ENCODE measurements around the gene PERCC1.

DNA sequence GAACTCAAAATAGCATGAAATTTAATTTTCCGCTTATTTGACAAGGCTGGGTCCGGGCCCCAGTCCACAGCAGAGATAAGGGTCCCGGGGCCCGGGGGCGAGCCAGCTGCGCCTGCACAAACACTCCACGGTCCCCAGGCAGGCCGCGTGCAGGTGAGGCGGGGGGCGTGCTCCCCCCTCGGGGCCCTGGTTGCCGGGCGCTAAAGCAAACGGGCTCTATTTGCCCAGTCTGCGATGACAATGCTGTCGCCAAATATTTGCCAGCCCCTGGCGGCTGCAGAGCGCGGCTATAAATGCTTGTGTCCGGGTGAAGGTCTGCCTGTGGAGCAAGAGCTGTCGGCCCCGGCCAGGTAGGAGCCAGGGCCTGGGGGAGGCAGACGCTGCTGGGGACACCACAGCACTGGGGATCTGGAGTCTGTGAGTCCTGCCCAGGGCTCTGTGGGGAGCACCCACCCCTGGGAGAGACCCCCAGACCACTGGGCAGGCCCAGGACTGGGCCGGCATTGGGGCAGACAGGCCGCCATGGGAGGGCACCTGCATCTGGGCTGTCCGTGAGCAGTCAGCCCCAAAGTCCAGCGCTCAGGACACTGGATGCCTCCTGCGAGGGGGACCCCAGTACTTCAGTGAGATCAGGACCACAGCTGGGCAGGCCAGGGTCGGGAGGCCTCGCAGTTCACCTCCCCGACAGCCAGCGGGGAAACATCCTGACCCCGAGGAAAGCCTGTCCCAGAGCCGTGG lies at the start of gene PERCC1:
- TF ChIP-seq SMC3 (IDR thresholded peaks at IDR 0.05; ENCODE audit: low read depth, low read length), result no peak
- TF ChIP-seq RAD21 (IDR thresholded peaks at IDR 0.05; ENCODE audit: low read length), result no peak
- TF ChIP-seq, protein P1, sequence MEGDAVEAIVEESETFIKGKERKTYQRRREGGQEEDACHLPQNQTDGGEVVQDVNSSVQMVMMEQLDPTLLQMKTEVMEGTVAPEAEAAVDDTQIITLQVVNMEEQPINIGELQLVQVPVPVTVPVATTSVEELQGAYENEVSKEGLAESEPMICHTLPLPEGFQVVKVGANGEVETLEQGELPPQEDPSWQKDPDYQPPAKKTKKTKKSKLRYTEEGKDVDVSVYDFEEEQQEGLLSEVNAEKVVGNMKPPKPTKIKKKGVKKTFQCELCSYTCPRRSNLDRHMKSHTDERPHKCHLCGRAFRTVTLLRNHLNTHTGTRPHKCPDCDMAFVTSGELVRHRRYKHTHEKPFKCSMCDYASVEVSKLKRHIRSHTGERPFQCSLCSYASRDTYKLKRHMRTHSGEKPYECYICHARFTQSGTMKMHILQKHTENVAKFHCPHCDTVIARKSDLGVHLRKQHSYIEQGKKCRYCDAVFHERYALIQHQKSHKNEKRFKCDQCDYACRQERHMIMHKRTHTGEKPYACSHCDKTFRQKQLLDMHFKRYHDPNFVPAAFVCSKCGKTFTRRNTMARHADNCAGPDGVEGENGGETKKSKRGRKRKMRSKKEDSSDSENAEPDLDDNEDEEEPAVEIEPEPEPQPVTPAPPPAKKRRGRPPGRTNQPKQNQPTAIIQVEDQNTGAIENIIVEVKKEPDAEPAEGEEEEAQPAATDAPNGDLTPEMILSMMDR (conservative IDR thresholded peaks at IDR 0.05; ENCODE audit: low read depth, low read length), result no peak
- TF ChIP-seq MXI1 (IDR thresholded peaks at IDR 0.05; ENCODE audit: borderline replicate concordance, low read depth, low read length), result no peak
- TF ChIP-seq, protein P2, sequence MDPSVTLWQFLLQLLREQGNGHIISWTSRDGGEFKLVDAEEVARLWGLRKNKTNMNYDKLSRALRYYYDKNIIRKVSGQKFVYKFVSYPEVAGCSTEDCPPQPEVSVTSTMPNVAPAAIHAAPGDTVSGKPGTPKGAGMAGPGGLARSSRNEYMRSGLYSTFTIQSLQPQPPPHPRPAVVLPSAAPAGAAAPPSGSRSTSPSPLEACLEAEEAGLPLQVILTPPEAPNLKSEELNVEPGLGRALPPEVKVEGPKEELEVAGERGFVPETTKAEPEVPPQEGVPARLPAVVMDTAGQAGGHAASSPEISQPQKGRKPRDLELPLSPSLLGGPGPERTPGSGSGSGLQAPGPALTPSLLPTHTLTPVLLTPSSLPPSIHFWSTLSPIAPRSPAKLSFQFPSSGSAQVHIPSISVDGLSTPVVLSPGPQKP (IDR thresholded peaks at IDR 0.05; ENCODE audit: borderline replicate concordance, low read depth, low read length), result no peak
- TF ChIP-seq MAFK (IDR thresholded peaks at IDR 0.05; ENCODE audit: low read depth, low read length), result no peak
- no peak for TF ChIP-seq RCOR1 (IDR thresholded peaks at IDR 0.05; ENCODE audit: insufficient replicate concordance, low read length)
- TF ChIP-seq, protein P3, sequence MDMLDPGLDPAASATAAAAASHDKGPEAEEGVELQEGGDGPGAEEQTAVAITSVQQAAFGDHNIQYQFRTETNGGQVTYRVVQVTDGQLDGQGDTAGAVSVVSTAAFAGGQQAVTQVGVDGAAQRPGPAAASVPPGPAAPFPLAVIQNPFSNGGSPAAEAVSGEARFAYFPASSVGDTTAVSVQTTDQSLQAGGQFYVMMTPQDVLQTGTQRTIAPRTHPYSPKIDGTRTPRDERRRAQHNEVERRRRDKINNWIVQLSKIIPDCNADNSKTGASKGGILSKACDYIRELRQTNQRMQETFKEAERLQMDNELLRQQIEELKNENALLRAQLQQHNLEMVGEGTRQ (IDR thresholded peaks at IDR 0.05; ENCODE audit: low read depth, low read length), result no peak
- no peak for TF ChIP-seq CEBPB (IDR thresholded peaks at IDR 0.05; ENCODE audit: low read depth, low read length)
- TF ChIP-seq CHD1 (IDR thresholded peaks at IDR 0.05; ENCODE audit: low read depth, low read length), result no peak
- TF ChIP-seq POLR2A (IDR thresholded peaks at IDR 0.05; ENCODE audit: low read depth, low read length), result no peak
- TF ChIP-seq RFX5 (IDR thresholded peaks at IDR 0.05; ENCODE audit: low read depth, low read length), result no peak
- TF ChIP-seq MAZ (IDR thresholded peaks at IDR 0.05; ENCODE audit: borderline replicate concordance, low read depth, low read length), result no peak
- TF ChIP-seq FOS (IDR thresholded peaks at IDR 0.05; ENCODE audit: low read depth, low read length), result no peak

All from IMR-90 (cell line).